Neuron (in vitro differentiated cells): ENCODE data around the gene NOL7.

Source experiments
- H2AFZ ChIP-seq: one replicate; pipeline ENCODE4 v1.6.1; 2013; ENCODE audit warnings: low read depth, mild to moderate bottlenecking, inconsistent platforms, low read length, moderate library complexity
- H3K27me3 ChIP-seq: one replicate; pipeline ENCODE4 v1.6.1; 2013; ENCODE audit warnings: low read length; ENCODE audit not compliant: insufficient read depth
- H3K36me3 ChIP-seq: one replicate; pipeline ENCODE4 v1.6.1; 2013; ENCODE audit warnings: low read length; ENCODE audit not compliant: insufficient read depth
- H3K4me1 ChIP-seq: one replicate; pipeline ENCODE4 v1.6.1; 2013; ENCODE audit warnings: low read length; ENCODE audit not compliant: insufficient read depth
- H3K4me3 ChIP-seq: 2 replicates; pipeline ENCODE4 v1.5.1; 2013; ENCODE audit warnings: mild to moderate bottlenecking, low read length, moderate library complexity
- H3K9me3 ChIP-seq: one replicate; pipeline ENCODE4 v1.6.1; 2013; ENCODE audit warnings: low read length

NOL7 gene

GRCh38 chr6:13666194-13667105, 51.3 kb downstream of the NOL7 start:
- H3K4me3 ChIP-seq = no peak overlapping the region

GRCh38 chr6:13667655-13668054, 52.5 kb downstream of the NOL7 start:
- Histone ChIP-seq H3K4me3 (no peak overlapping the region), H3K9me3 (no peaks in the 10 kb centered on the region), H3K27me3 (no peaks in the 10 kb centered on the region), H3K36me3 (no peaks in the 10 kb centered on the region), H3K4me1 (no peaks in the 10 kb centered on the region), H2AFZ (no peak overlapping the region)

More at GRCh38 chr6:13666194-13667105, 51.3 kb downstream of the NOL7 start:
- Histone ChIP-seq H3K9me3 (no peaks in the 10 kb centered on the region), H3K36me3 (no peaks in the 10 kb centered on the region), H3K4me1 (no peaks in the 10 kb centered on the region), H3K27me3 (no peaks in the 10 kb centered on the region), H2AFZ (no peak overlapping the region)

GRCh38 chr6:13668291-13668928, 53.3 kb downstream of the NOL7 start:
- H3K9me3 ChIP-seq = no peaks in the 10 kb centered on the region
- no peak overlapping the region for H3K4me3 ChIP-seq
- no peaks in the 10 kb centered on the region for H3K36me3 ChIP-seq
- no peaks in the 10 kb centered on the region for H3K27me3 ChIP-seq
- H3K4me1 ChIP-seq = no peaks in the 10 kb centered on the region
- no peak overlapping the region for H2AFZ ChIP-seq

GRCh38 chr6:13669476-13669875, 54.3 kb downstream of the NOL7 start:
- Histone ChIP-seq H3K27me3 (no peaks in the 10 kb centered on the region), H3K36me3 (no peaks in the 10 kb centered on the region), H3K4me3 (no peak overlapping the region), H3K9me3 (no peaks in the 10 kb centered on the region), H2AFZ (no peak overlapping the region), H3K4me1 (no peaks in the 10 kb centered on the region)
